GM12878 (cell line): Measurements from ENCODE around the gene CDH18. TPM values are rescaled to one million over a fixed set of nuclear protein-coding genes. Genes with fewer than 3 reads are reported as not detected.

Experiments used
- ATAC-seq: fragments of 200-7000 bp; cut with Tn5 transposase; 3 replicates; pipeline ENCODE4 v1.9.1; 2020; ENCODE audit warnings: mild to moderate bottlenecking, moderate library complexity
- BruUV-seq: library from RNA; stranded (reverse); fragments of 400-500 nt; replicated peaks from 2 replicates; lab custom pipeline; 2021; lab: Mats Ljungman, UMichigan
- CTCF ChIA-PET: fragments of 300-600 bp; sonication (Branson Sonifier 250); formaldehyde crosslinking; extraction: SDS; loops from one replicate; lab custom pipeline; 2021; ENCODE audit warnings: inconsistent platforms; lab: Yijun Ruan, JAX
- POLR2A ChIA-PET: fragments of 350-600 bp; formaldehyde crosslinking; extraction: SDS; loops from one replicate; lab custom pipeline; 2021; ENCODE audit warnings: inconsistent platforms; lab: Charles Lee
- RAD21 ChIA-PET: fragments of 300-600 bp; sonication (Branson Sonifier 250); formaldehyde crosslinking; loops from one replicate; lab custom pipeline; 2023; ENCODE audit warnings: antibody characterized with exemption; ENCODE audit not compliant: unreplicated experiment; lab: Charles Lee
- SMC1A ChIA-PET: fragments of 300-600 bp; sonication (Branson Sonifier 250); formaldehyde crosslinking; loops from one replicate; lab custom pipeline; 2023; ENCODE audit not compliant: unreplicated experiment, uncharacterized antibody; lab: Charles Lee
- DNase-seq: peaks from one replicate; pipeline ENCODE4 v3.0.0-alpha.2; 2011; ENCODE audit warnings: low read depth, low spot score
- FAIRE-seq: peaks from 3 replicates; lab custom pipeline; 2011; peaks lifted over from hg19 to GRCh38; lab: Jason Lieb, UNC
- H2AFZ ChIP-seq: 2 replicates; pipeline ENCODE4 v1.6.0; 2011; ENCODE audit warnings: low read depth, low read length, control low read depth; ENCODE audit not compliant: control insufficient read depth
- H3K27ac ChIP-seq: 2 replicates; pipeline ENCODE4 v1.5.1; 2011; ENCODE audit warnings: control low read depth; ENCODE audit not compliant: control insufficient read depth, insufficient read depth
- H3K27me3 ChIP-seq, 2 experiments: replicated peaks in 1 of 2; 2 replicates each; pipeline versions ENCODE4 v1.6.0 to v1.6.1; 2011; ENCODE audit warnings: low read length in 1 of 2; ENCODE audit not compliant: control insufficient read depth in 2 of 2, insufficient read depth in 2 of 2
- H3K36me3 ChIP-seq, 2 experiments: 2 replicates each; pipeline ENCODE4 v1.5.1; 2011; ENCODE audit warnings: low read length in 1 of 2; ENCODE audit not compliant: control insufficient read depth in 2 of 2, insufficient read depth in 2 of 2
- H3K4me1 ChIP-seq: 2 replicates; pipeline ENCODE4 v1.6.1; 2011; ENCODE audit warnings: mild to moderate bottlenecking, low read length, moderate library complexity, mixed read lengths; ENCODE audit not compliant: control insufficient read depth, insufficient read depth
- H3K4me2 ChIP-seq: 2 replicates; pipeline ENCODE4 v1.6.0; 2011; ENCODE audit warnings: control low read depth; ENCODE audit not compliant: control insufficient read depth, insufficient read depth
- H3K4me3 ChIP-seq: fragments of 200-600 bp; sonication (generic); 2 replicates; pipeline ENCODE4 v1.5.1; 2016
- H3K79me2 ChIP-seq: 2 replicates; pipeline ENCODE4 v1.6.0; 2011; ENCODE audit warnings: low read length; ENCODE audit not compliant: control insufficient read depth, insufficient read depth
- H3K9ac ChIP-seq: 2 replicates; pipeline ENCODE4 v1.8.0; 2011; ENCODE audit warnings: low read length, control low read depth, mixed read lengths; ENCODE audit not compliant: control insufficient read depth, insufficient read depth
- H3K9me3 ChIP-seq: replicated peaks from 3 replicates; pipeline ENCODE4 v1.5.1; 2011; ENCODE audit warnings: mild to moderate bottlenecking, low read length; ENCODE audit not compliant: control insufficient read depth, insufficient read depth
- H4K20me1 ChIP-seq: 2 replicates; pipeline ENCODE4 v1.6.0; 2011; ENCODE audit not compliant: control insufficient read depth, insufficient read depth
- CEBPZ ChIP-seq: fragments of 150-350 bp; IDR thresholded peaks from 2 replicates; pipeline ENCODE4 v1.6.1; 2016; ENCODE audit warnings: low read depth, low read length
- KAT2A ChIP-seq: conservative IDR thresholded peaks from 2 replicates; pipeline ENCODE4 v1.6.1; 2011; ENCODE audit warnings: low read depth, low read length; ENCODE audit not compliant: control insufficient read depth
- NFIC ChIP-seq: IDR thresholded peaks from 2 replicates; pipeline ENCODE4 v1.6.1; 2012; ENCODE audit warnings: low read depth, mild to moderate bottlenecking, inconsistent platforms, low read length, moderate library complexity
- NFXL1 ChIP-seq: fragments of 450-650 bp; IDR thresholded peaks from 2 replicates; pipeline ENCODE4 v1.6.1; 2017; ENCODE audit warnings: antibody characterized with exemption, mild to moderate bottlenecking, borderline replicate concordance
- WGBS: methylation state at CpG from one replicate; pipeline ENCODE4 v1.1.6; 2016; ENCODE audit warnings: low lambda C conversion rate; ENCODE audit not compliant: insufficient replicate concordance, insufficient coverage; ENCODE audit errors: missing lambda C conversion rate; 5-methylcytosine and 5-hydroxymethylcytosine counted together
- in situ Hi-C: fragments of 300-500 bp; cut with MboI; formaldehyde crosslinking; loops from 9 replicates; pipeline ENCODE4 v1.14.3; 2018; ENCODE audit warnings: mixed read lengths
- intact Hi-C: fragments of 100-400 bp; cut with micrococcal nuclease; formaldehyde crosslinking; loops from one replicate; pipeline ENCODE4 v1.14.2; 2022; ENCODE audit not compliant: unreplicated experiment
- polyA plus RNA-seq, 11 experiments: library from polyadenylated mRNA; depleted of rRNA in 4 of 11; unstranded in 6 of 11; stranded (reverse) in 5 of 11; fragments of >200 nt; fragmentation: Nextera tagmentation in 4 of 11; fragmentation: Illumina TruSeq in 1 of 11; extraction: Ambion mirVana in 4 of 11; extraction: Trizol in 1 of 11; gene quantifications; 1 replicate in 1 of 11; 2 replicates in 10 of 11; pipeline versions ENCODE4 v1.2.1 to v1.2.3, GENCODE V29; 2011 to 2016; ENCODE audit warnings: inconsistent platforms in 2 of 11, missing spikeins in 2 of 11, low read depth in 1 of 11
- total RNA-seq, 4 experiments: library from RNA; depleted of rRNA in 3 of 4; stranded (reverse); fragments of >200 nt in 3 of 4; fragmentation: Illumina TruSeq in 1 of 4; extraction: Trizol in 1 of 4; gene quantifications; 2 replicates each; pipeline versions ENCODE4 v1.2.1 to v1.2.3, GENCODE V29; 2013 to 2021

CDH18 gene
- total and polyA plus RNA-seq, 10 of the 15 experiments (the other 5 are each of a cell fraction or from before 2014, with no cell fraction given): 0.41 TPM; not detected in 9

- BruUV-seq: no TSS peak
- DNase-seq (no peak), FAIRE-seq (no peak), ATAC-seq (no peak)
- H3K4me1 ChIP-seq: no peaks in the 10 kb centered on the region
- H4K20me1 ChIP-seq: no peaks in the 10 kb centered on the region
- no peak for TF ChIP-seq NFXL1
- TF ChIP-seq NFIC: no peak
- no peak for TF ChIP-seq KAT2A
- no peak for TF ChIP-seq CEBPZ
- no peak overlapping the region for H3K9ac ChIP-seq
- no peak overlapping the region for H3K4me3 ChIP-seq
- no peak overlapping the region for H3K4me2 ChIP-seq
- WGBS: 22% methylated on average over 6 of the region's 6 CpGs
- ChIA-PET SMC1A (no interaction called here), RAD21 (no interaction called here), POLR2A (no interaction called here), CTCF (no interaction called here)
- no peaks in the 10 kb centered on the region for H3K79me2 ChIP-seq
- H3K27ac ChIP-seq: no peak overlapping the region
- in situ Hi-C loops (no loop called here), intact Hi-C loops (no loop called here)
- no peaks in the 10 kb centered on the region for H3K27me3 ChIP-seq
- no peak overlapping the region for H2AFZ ChIP-seq
- no peaks in the 10 kb centered on the region for H3K9me3 ChIP-seq
- no peaks in the 10 kb centered on the region for H3K36me3 ChIP-seq
Observed at GRCh38 chr5:19865336-19866089, 122.5 kb downstream of the CDH18 start.
